Measurements from ENCODE around the gene ACER3.

Gene ACER3

DNA sequence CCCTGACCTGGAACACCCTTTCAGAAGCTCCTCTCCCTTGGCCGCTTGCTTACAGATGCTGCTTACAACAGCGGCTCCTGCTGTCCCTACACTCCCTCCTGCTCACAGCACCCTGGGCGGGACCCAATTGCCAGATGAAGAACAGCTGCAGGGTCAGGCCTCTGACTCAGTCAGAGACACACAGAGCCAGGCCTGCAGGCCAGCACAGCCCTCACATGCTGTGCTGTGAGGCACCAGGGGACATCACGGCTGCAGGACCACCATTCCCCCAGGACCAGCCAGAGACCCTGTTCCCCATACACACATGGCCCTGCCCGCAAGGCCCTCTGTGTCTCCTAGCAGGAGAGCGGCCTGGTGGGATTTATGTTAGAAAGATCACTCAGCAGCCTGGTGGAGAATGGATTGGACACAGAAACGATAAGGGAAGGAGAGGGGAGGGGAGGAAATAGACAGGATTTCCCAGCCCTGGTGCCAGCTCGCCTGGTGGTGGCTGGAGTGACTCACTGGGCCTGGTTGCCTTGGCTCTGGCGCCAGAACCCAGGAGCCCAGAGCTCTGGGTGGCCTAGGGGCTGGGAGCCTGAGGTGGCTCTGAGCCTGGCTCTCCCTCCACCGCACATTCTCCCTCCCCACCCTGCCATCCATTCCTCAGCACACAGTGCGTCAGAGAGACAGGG, 212.7 kb downstream of the ACER3 start:
- ChIA-PET CTCF (interaction anchor here (1.2 kb wide), 1 partner anchor 18 kb away, joined by 3 read pairs; no protein-coding TSS in a partner anchor), POLR2A (no interaction called here)
- DNase-seq (ENCODE audit: extremely low spot score) = no peak
- TF ChIP-seq FOXM1 (IDR thresholded peaks at IDR 0.05; ENCODE audit: borderline replicate concordance) (no peak), BHLHE40 (IDR thresholded peaks at IDR 0.05; ENCODE audit: borderline replicate concordance) (no peak), ARNT (IDR thresholded peaks at IDR 0.05) (no peak), SP1 (IDR thresholded peaks at IDR 0.05) (no peak), TARDBP (IDR thresholded peaks at IDR 0.05) (no peak), ELF4 (IDR thresholded peaks at IDR 0.05) (no peak), FOXK2 (IDR thresholded peaks at IDR 0.05) (no peak), NFRKB (IDR thresholded peaks at IDR 0.05) (no peak), CTBP1 (IDR thresholded peaks at IDR 0.05; ENCODE audit: borderline replicate concordance) (no peak), HDGF (IDR thresholded peaks at IDR 0.05; ENCODE audit: borderline replicate concordance) (no peak), ZNF384 (IDR thresholded peaks at IDR 0.05) (no peak), SUZ12 (IDR thresholded peaks at IDR 0.05) (no peak), L3MBTL2 (conservative IDR thresholded peaks at IDR 0.05) (no peak)
- TF ChIP-seq, protein P1, sequence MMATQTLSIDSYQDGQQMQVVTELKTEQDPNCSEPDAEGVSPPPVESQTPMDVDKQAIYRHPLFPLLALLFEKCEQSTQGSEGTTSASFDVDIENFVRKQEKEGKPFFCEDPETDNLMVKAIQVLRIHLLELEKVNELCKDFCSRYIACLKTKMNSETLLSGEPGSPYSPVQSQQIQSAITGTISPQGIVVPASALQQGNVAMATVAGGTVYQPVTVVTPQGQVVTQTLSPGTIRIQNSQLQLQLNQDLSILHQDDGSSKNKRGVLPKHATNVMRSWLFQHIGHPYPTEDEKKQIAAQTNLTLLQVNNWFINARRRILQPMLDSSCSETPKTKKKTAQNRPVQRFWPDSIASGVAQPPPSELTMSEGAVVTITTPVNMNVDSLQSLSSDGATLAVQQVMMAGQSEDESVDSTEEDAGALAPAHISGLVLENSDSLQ (IDR thresholded peaks at IDR 0.05) = no peak

DNA sequence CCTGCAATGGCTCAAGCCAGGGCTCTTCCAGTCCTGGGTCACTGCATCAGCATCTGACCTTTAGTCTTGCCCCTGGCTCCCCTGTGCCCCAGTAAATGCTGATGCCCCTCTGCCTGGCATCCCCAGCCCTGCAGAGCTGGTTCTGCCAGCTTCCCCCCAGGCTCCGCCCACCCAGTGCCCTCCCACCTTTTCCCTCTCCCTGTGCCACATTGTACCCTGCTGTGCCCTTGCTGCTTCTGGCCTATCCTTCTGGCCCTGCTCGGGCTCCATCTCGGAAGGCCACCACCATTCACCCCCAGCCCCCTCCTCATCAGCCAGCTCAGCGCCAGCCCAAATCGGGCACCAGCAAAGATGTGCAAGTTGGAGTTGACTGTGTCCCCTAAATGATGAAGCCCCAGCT, 213.5 kb downstream of the ACER3 start:
- ChIA-PET POLR2A (no interaction called here), CTCF (no interaction called here)
- DNase-seq (ENCODE audit: extremely low spot score) = no peak
- TF ChIP-seq FOXM1 (IDR thresholded peaks at IDR 0.05; ENCODE audit: borderline replicate concordance) = no peak
- no peak for TF ChIP-seq BHLHE40 (IDR thresholded peaks at IDR 0.05; ENCODE audit: borderline replicate concordance)
- no peak for TF ChIP-seq ARNT (IDR thresholded peaks at IDR 0.05)
- no peak for TF ChIP-seq L3MBTL2 (conservative IDR thresholded peaks at IDR 0.05)
- no peak for TF ChIP-seq LEF1 (IDR thresholded peaks at IDR 0.05; ENCODE audit: borderline replicate concordance)
- no peak for TF ChIP-seq ELF4 (IDR thresholded peaks at IDR 0.05)
- TF ChIP-seq NFRKB (IDR thresholded peaks at IDR 0.05) = no peak
- TF ChIP-seq ZNF384 (IDR thresholded peaks at IDR 0.05) = no peak
- TF ChIP-seq SUZ12 (IDR thresholded peaks at IDR 0.05) = no peak
- TF ChIP-seq HDGF (IDR thresholded peaks at IDR 0.05; ENCODE audit: borderline replicate concordance) = no peak
- no peak for TF ChIP-seq FOXA1 (IDR thresholded peaks at IDR 0.05)
- no peak for TF ChIP-seq TARDBP (IDR thresholded peaks at IDR 0.05)

DNA sequence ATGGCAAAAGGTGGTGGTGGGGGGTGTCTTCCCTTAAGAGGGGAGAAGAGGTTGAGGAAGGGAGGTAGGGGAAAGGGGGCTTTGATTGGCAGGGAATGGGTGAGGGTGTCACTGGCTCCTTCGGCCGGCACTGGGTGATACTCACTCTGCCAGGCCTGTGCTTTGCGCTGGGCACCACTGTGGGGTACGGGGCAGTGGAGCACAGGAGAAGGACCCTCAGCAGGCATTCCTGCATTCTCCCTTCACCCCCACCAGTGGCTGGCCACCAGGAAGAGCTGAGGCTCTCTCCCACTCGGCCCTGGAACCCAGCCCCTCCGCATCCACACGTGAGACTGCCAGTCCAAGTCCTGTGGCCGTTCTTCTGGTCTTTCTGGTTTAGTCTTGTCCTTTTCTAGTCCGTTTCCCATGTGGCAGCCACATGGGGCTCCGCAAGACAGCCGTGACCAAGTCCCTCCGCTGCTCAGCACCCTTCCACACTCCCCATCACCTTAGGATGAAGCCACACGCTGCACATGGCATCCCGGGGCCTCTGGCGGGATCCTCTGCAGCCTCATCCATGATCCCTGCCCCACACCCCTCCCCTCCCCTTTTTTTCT, 214.0 kb downstream of the ACER3 start:
- CTCF ChIA-PET = no interaction called here
- DNase-seq (ENCODE audit: extremely low spot score) = no peak
- TF ChIP-seq BHLHE40 (IDR thresholded peaks at IDR 0.05; ENCODE audit: borderline replicate concordance) (no peak), ARNT (IDR thresholded peaks at IDR 0.05) (no peak), SUZ12 (IDR thresholded peaks at IDR 0.05) (no peak), L3MBTL2 (conservative IDR thresholded peaks at IDR 0.05) (no peak), TARDBP (IDR thresholded peaks at IDR 0.05) (no peak), ELF4 (IDR thresholded peaks at IDR 0.05) (no peak), ZNF384 (IDR thresholded peaks at IDR 0.05) (no peak)
- POLR2A ChIA-PET = no interaction called here

DNA sequence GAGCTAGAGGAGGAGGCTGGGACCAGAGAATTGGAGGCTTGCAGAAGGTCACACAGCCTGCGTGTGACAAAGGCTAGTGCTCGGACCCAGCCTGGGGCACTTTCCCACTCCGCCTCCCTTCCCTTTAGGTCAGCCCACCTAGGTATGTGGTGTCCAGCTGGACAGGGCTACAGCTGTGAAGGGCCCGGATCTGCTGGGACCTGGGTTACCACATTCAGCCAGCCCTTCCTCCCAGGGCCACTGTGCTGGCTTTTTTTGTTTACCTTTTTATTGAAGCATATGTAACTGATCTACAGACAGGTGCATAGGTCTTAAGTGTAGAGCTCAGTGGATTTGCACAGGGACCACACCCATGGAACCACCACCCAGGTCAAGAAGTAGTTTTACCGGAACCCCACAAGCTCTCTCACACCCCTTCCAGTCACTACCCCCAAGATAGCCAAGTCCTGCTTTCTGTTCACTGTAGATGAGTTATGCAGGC, 214.7 kb downstream of the ACER3 start:
- TF ChIP-seq FOXA1 (IDR thresholded peaks at IDR 0.05) (no peak), NFRKB (IDR thresholded peaks at IDR 0.05) (no peak), CTBP1 (IDR thresholded peaks at IDR 0.05; ENCODE audit: borderline replicate concordance) (no peak)
- no peak for DNase-seq (ENCODE audit: extremely low spot score)
- CTCF ChIA-PET = interaction anchor here (1.1 kb wide), 1 partner anchor 30 kb away, joined by 3 read pairs; no protein-coding TSS in a partner anchor
- POLR2A ChIA-PET = no interaction called here

Measured in HEK293T (cell line).